NCI-H748 treated with DMSO at 0.1 percent for 48 hours (cell line): ENCODE results near the gene HIGD2B.
"Not testable (repeated sequence)": the region's sequence is repeated elsewhere in the genome, so short reads cannot be mapped to it uniquely, and the experiment has no call there.

Source experiments
- DNase-seq: peaks from one replicate; lab custom pipeline; 2025; lab: John Stamatoyannopoulos, UW

HIGD2B gene, protein sequence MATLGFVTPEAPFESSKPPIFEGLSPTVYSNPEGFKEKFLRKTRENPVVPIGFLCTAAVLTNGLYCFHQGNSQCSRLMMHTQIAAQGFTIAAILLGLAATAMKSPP

DNA sequence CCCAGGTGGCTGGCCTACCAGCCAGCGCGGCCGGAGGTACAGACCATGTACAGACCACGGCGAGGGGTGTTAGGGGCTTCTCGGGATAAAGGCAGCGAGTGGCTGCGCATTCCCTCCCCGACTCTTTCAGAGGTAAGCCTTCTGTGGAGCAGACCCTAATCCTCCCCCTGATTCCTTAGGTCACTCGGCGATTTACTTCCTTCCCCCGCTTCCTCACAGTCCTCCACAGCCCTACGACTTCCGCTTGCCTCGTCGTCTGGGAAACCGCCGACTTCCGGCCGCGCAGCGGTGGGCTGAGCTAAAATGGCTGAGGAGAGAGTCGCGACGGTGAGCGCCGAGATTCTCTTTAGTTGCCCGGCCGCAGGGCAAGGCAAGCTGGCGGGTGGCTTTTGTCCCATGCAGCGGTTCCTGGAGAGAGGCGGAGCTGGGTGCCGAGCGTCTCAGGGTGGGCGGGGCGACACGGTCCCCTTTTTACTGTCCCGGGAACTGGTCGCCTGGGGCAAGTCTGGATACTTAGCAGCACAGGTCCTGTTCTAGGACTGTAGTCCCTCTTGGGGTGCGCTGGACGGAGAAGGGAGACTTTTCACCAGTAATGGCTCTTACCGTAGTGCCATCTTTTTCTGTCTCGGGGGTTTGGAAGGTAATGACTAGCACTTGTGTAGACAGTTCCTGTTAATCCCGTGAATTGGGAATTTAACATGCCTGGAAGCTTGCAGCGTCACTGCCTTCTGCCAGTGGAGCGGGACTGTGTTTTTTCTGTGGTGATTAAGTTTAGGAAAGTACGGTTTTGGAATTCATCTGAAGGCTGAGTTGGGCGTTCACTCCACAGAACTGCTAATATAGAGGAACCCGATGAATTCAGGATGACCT lies at the start of gene HIGD2B, which contains the start of gene BBS4:
HIGD2B (minus strand) TSS at position 258 of the 870 bp plus-strand sequence. CDS start 9,808 bp downstream, outside the sequence.
BBS4 (plus strand) TSS at position 283 of the 870 bp plus-strand sequence; CDS start at position 304, 21 bp downstream.
- DNase-seq: no peak

DNA sequence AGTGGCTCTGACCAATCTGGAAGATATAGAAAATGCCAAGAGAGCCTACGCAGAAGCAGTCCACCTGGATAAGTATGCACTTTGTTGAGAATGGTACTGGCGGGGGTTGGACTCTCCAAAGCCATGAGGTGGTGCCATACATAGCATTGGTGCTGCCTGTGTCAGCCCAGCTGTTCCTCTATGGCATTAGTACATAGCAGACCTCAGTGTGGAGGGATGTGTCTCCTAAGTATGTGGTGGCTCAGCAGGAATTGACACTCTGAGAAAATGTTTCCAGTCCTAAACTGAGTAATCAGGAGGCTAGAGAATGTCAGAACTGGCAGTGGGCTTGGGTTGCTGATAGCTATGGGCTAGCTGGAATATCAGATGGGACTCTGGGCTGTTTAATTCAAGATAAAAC lies 49.1 kb upstream of the HIGD2B start:
- no peak for DNase-seq

DNA sequence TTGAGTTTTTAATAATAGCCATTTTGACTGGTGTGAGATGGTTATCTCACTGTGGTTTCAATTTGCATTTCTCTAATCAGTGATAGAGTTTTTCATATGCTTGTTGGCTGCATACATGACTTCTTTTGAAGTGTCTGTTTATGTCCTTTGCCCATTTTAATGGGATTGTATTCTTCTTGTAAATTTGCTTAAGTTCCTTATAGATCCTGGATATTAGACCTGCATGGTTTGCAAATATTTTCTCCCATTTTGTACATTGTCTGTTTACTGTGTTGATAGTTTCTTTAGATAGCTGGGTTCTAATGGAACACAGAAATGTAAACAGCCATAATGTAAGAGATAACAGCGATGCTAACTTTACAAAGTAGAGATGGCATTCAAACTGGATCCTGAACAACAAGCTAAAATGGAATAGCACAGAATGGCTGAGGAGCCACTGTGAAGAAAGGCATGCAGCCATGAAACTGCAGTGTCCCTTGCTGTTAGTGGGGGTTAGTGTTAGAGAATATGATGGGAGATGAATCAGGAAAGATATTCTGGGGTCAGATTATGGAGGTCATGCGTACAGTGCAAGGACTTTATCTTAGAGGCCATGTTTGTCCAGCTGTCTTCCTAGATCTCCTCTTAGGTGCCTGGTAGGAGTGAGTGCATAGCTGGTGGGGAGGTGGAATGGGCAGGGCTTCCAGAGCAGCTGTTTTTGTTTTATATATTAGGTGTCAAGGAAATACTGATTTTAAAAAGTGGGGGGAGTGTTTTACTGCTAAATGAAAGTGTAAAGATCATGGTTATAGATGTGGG lies 48.2 kb upstream of the HIGD2B start:
- DNase-seq: no peak

DNA sequence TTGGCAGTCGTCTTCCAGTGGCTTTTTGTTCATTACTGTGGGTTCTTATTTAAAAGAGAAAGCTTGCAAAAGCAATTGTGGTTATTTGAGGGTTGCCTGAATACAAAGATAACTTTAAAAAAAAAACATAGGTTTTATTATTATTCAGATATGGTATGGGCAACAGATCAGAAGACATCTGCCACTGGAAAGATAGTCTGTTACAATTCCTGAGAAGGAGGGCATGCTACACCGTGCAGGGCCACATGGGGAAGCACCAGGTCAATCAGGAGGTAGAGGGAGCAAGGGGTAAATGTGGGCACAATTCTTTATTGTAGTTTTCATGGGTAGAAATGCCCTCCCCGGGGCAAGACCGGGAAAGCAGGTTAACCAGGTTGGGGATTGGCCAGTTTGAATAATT lies 46.5 kb upstream of the HIGD2B start:
- no peak for DNase-seq

DNA sequence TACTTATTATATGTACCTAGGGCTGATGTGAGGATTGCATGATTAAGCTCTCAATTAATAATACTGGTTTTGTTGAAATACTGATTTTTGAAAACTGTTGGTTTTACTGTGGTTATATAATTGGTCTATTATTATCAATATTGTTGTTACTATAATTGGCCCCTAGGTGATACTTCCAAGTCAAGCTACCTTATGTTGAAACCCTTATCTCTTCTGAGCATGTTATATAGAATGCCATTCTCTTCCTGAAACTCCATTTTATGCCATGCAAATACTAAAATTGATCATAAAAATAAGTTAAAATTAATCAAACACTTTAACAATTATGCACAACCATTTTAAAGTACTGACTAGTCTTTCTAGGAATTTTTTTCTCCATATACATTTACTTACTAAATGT lies 46.1 kb upstream of the HIGD2B start:
- DNase-seq: no peak

DNA sequence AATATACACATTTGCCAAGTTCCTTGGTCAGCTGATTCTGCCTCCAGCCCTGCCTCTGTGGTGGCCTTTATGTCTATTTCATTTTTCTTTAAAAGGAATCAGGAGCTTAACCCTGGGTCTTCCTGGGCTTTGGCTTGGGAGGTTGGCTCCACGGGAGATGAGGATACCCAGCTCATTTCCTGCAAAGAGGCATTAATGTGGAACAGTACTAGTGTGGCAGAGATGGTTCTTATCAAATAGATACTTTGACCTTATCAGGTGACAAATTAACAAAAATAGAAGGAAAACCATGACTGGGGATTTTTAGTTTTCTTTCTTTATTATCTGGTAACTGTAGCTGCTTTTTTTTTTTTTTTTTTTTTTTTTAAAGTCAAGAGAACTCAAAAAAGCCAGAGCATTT lies 42.8 kb upstream of the HIGD2B start:
- DNase-seq: no peak

DNA sequence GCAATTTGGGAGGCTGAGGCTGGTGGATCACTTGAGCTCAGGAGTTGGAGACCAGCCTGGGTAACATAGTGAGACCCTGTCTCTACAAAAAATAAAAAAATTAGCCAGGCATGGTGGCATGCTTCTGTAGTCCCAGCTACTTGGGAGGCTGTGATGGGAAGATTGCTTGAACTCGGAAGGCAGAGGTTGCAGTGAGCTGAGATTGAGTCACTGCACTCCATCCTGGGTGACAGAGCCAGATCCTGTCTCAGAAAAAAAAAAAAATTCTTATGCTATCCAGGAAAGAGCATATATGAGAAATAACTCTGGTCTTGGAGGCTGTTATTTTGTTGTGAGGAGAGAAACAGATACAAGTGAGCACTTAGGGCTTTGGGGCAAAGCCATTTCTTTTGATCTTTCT lies 42.3 kb upstream of the HIGD2B start:
- not testable (repeated sequence) for DNase-seq

DNA sequence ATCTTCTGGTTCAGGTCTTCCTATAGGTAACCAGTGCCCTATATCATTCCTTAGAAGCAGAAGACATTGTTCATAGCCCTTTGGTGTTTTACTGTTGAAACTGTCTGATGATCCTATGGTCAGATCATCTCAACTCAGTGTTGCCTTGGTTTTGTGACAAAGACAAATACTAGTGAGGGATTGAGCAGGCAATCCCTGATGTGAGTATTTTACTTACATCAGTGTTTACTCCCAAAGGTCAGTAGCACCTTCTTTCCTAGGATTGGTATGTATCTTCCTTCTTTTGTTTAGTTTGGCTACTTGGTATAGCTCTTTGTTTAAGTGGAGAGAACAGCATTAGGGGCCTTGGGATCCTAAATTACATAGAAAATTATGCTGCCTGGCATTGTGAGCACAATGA lies 41.2 kb upstream of the HIGD2B start:
- no peak for DNase-seq

DNA sequence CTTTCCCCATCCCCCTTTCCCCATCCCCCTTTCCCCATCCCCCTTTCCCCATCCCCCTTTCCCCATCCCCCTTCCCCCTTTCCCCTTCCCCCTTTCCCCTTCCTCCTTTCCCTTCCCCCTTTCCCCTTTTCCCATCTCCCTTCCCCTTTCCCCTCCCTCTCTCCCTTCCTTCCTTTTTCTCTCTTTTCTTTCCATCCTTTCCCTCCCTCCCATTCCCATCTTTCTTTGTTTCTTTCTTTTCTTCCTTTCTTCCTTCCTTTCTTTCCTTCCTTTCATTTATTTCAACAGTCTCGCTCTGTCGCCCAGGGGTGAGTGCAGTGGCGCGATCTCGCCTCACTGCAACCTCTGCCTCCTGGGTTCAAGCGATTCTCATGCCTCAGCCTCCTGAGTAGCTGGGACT lies 39.9 kb upstream of the HIGD2B start:
- not testable (repeated sequence) for DNase-seq

DNA sequence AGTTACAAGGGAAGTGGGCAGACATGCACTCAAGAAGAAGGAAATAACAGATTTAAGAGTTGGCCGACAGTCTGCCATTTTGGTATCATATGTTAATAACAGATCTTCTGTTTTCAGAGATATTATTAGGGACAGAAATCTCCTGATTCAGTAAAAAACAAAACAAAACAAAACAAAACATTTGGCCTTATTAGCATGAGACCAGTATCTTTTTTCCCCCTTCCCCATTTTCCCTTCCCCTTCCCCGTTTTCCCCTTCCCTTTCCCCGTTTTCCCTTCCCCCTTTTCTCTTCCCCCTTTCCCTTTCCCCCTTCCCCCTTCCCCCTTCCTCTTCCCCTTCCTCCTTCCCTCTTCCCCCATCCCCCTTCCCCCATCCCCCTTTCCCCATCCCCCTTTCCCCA lies 39.5 kb upstream of the HIGD2B start:
- no peak for DNase-seq

DNA sequence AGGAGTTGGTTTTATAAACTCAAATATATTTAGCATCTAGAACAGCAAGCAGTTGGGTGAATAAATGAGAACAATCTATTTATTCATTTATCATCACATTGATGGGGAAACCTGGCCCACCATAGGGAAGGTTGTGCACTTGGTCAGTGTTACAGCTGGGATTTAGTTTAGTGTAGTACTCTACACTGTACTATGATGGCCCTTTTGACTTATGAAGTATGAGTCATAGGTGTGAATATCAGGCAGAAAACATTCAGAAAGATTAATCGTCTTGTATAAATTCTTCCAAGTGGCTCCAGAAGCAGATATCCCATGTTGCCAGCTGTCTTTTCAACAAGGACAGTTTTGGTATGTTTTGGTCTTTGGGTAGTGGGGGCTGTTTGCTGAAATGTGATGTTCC lies 38.0 kb upstream of the HIGD2B start:
- no peak for DNase-seq

DNA sequence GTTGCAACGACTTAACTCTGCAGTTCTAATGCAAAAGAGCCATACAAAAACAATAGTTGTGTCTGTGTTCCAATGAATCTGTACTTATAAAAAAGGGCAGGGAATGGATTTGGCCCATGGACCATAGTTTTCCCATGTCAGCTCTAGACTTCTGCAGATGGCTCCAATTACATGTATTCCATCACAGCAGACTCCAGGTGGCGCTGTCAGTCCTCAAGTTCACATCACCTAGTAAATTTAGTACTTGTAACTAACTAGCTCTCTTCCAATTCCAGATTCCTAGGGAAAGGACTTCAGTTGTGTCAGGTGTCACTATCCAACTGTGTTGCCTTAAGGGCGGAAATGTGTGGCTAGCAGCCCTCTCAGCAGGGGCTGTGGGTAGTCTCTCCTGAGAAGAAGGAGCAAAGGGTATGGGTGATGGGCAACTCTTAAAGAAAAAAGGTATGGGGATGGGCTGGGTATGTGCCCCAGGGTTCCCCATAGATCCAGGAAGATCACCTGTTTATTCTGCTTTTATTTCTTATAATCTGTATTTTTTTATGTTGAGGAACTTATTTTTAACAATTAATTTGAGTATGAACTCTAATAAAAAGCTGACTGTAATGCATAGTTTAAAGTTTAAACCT lies 36.2 kb upstream of the HIGD2B start:
- DNase-seq: peak; percentile 13

DNA sequence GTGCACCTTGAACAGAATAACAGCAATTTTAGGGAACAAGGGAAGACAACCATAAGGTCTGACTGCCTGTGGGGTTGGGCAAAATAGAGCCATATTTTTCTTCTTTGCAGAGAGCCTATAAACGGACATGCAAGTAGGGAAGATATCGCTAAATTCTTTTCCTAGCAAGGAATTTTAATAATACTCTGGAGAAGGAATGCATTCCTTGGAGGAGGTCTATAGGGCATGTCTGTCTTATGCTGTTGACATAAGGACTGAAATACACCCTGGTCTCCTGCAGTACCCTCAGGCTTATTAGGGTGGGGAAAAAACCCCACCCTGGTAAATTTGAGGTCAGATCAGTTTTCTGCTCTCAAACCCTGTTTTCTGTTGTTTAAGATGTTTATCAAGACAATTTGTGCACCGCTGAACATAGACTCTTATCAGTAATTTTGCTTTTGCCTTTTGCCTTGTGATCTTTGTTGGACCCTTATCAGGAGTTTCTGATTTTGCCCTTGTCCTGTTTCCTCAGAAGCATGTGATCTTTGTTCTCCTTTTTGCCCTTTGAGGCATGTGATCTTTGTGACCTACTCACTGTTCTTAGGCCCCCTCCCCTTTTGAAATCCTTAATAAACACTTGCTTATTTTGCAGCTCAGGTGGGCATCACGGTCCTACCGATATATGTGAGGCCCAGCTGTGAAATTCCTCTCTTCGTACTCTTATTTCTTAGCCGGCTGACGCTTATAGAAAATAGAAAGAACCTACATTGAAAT lies 22.7 kb upstream of the HIGD2B start:
- DNase-seq: not testable (repeated sequence)

DNA sequence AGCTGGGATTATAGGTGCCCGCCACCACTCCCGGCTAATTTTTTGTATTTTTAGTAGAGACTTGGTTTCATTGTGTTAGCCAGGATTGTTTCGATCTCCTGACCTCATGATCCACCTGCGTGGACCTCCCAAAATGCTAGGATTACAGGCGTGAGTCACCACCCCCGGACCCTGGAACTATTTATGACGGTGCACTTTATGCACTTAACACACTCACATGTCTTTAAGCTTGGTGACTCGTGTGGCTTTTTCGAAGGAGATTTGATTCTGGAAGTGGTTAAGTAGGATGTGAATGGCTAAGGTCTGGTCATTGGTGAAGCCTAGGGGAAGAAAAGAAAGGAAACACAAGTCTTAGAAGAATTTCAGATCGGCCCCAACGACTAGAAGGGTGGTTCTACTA lies 20.3 kb upstream of the HIGD2B start:
- DNase-seq: no peak

DNA sequence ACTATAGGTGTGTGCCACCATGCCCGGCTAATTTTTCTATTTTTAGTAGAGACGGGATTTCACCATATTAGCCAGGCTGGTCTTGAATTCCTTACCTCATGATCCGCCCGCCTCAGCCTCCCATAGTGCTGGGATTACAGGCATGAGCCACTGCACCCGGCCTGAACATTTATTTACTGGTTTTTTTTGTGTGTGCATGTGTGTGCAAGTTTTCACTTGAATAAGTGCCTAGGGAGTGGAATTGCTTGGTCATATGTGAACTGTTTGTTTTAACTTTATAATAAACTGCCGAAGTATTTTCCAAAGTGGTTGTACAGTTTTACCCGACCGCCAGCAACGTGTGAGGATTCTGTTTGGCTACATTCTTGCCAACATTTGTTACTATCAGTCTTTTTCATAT lies 14.1 kb upstream of the HIGD2B start:
- no peak for DNase-seq

DNA sequence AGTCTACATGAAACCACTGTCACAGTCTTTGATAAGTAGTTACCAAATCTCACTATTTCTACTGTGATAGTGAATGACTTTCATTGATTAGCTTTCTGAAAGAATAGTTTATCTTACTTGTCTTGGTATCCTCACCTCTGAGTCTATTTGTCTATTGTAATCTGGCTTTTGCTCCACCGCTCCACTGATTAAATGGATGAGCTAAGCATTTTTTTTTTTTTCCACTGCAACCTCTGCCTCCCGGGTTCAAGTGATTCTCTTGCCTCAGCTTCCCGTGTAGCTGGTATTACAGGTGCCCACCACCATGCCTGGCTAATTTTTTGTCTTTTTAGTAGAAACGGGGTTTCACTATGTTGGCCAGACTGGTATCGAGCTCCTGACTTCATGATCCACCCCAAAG lies 13.0 kb upstream of the HIGD2B start:
- DNase-seq: no peak

DNA sequence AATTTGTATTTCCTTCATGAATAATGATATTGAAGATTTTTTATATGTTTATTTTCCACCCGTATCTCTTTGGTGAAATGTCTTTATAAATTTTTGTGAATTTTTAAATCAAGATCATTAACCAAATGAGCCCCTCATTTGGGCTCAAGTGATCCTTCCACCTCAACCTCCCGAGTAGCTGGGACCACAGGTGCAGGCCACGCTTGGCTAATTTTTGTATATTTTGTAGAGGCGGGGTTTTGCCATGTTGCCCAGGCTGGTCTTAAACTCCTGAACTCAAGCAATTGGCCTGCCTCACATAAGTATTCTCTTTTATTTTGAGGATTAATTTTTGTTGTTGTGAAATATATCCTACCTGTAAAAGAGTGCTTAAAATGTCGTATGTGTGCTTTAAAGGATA lies 5.0 kb upstream of the HIGD2B start:
- DNase-seq: no peak

DNA sequence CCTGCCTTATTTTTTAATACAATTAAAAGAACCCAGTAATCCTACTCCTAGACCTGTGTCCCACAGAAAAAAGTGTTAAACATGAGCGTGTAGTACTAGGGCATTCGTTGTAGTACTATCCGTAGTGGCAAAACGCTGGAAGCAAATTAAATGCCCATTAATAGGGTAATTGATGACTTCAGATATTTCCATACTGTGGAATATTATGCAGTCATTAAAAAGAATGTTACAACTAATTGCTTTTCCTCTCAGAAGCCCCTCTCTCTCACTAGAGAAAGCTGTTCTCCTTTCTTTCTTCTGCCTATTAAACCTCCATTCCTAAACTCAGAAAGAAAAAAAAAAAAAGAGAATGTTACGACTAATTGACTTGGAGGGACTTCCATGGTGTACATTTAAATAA lies 2.7 kb upstream of the HIGD2B start:
- DNase-seq: no peak

DNA sequence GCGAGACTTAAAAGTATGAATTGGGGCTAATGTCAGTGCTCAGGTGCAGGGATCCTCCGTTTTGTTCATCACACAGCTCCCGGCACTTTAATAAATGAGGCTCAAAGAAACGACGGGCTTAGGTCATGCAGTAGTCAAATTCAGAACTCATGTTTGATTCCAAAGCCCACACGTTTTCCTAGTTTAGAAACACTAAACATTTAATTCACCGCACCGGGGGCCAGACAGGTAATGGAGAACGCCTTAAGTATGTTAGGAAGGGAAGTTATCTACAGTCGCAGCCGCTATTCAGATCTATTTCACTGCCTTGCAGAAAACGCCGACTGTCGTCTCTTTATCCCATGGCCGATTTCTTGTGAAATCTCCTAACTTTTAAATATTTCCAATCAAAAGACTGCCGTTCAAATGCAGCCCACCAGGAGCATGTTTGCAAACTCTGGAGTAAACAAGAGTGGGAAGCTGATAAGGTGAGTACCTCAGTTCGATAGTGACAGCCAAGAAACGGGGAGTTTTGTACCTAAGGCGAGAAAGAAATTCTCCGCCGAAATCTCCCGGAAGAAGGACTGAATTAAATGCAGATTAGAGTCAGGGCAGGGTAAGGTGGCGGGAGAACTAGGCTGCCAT lies 569 bp downstream of the HIGD2B start:
- no peak for DNase-seq

DNA sequence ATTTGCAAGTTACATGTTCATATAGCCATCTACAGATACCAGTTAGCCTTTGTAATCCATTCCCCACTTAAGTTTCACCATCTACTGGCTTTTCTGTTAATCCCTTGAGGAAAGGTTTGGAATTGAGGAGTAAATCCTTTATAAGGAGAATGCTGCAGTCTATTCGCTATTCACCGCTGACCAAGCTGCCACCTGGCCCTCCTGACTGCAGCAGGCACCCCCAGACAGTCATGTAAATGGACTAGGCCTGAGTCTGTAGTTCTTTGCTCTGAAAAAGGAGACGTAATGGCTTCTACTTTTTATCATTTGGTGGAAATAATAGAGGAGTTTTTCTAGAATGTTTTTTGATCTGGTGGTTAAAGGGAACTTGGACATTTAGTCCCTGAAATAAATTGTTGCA lies 3.2 kb downstream of the HIGD2B start:
- no peak for DNase-seq

DNA sequence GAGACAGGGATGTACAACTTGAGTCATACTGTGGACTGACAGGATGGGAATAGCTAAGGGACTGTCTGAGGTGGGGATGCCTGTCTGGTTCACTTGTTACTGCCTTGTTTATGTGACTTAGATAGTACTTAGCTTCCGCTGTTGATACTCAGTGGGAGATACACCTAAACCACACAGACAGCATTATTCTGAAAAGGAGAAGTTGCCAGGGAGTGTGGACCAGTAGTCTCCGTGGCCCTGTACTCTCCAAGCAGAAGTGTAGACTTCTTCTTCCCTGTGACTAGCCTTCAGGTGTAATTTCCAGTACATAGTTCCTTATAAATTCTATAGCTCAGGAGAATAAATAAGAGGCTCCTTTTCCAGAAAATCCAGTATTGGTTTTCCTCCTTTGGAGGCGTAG lies 5.1 kb downstream of the HIGD2B start:
- no peak for DNase-seq
